Ramos (cell line): ENCODE results near the gene KRTAP22-2.

Experiments
- in situ Hi-C: fragments of 300-500 bp; cut with MboI; formaldehyde crosslinking; loops from one replicate; pipeline ENCODE4 v1.14.3; 2022; ENCODE audit warnings: low sequenced_read_pairs; ENCODE audit not compliant: unreplicated experiment

The KRTAP22-2 gene

GRCh38 chr21:30590297-30590696 lies at the start of gene KRTAP22-2:
TSS of gene KRTAP22-2 (minus strand) at chr21:30590397.
- in situ Hi-C loops: no loop called here

GRCh38 chr21:30638686-30639085 lies 48.5 kb upstream of the KRTAP22-2 start:
- in situ Hi-C loops: no loop called here

- in situ Hi-C loops: no loop called here
Measured at GRCh38 chr21:30634906-30635305, 44.7 kb upstream of the KRTAP22-2 start, which contains the start of gene KRTAP20-2. TSS of gene KRTAP20-2 (plus strand) at chr21:30635206. CDS start at chr21:30635264, 58 bp downstream.

- in situ Hi-C loops: no loop called here
Measured at GRCh38 chr21:30629200-30629599, 39.0 kb upstream of the KRTAP22-2 start.

GRCh38 chr21:30628109-30628508 lies 37.9 kb upstream of the KRTAP22-2 start:
- in situ Hi-C loops: no loop called here

GRCh38 chr21:30625449-30626165 lies 35.4 kb upstream of the KRTAP22-2 start:
- in situ Hi-C loops: no loop called here

- in situ Hi-C loops: no loop called here
Measured at GRCh38 chr21:30623362-30623761, 33.2 kb upstream of the KRTAP22-2 start.

- in situ Hi-C loops: no loop called here
Measured at GRCh38 chr21:30620522-30620921, 30.3 kb upstream of the KRTAP22-2 start, which contains the start of gene KRTAP20-4. TSS of gene KRTAP20-4 (plus strand) at chr21:30620627.

- in situ Hi-C loops: no loop called here
Measured at GRCh38 chr21:30620080-30620479, 29.9 kb upstream of the KRTAP22-2 start.

GRCh38 chr21:30616125-30616524 lies 25.9 kb upstream of the KRTAP22-2 start, which contains the start of gene KRTAP20-1:
TSS of gene KRTAP20-1 (plus strand) at chr21:30616425. CDS start at chr21:30616455, 30 bp downstream.
- in situ Hi-C loops: no loop called here

GRCh38 chr21:30615199-30615598 lies 25.0 kb upstream of the KRTAP22-2 start:
- in situ Hi-C loops: no loop called here

GRCh38 chr21:30613836-30614235 lies 23.6 kb upstream of the KRTAP22-2 start, which contains the start of gene KRTAP6-1:
TSS of gene KRTAP6-1 (minus strand) at chr21:30613930. CDS start at chr21:30613904, 26 bp downstream.
- in situ Hi-C loops: no loop called here

GRCh38 chr21:30612132-30612531 lies 21.9 kb upstream of the KRTAP22-2 start:
- in situ Hi-C loops: no loop called here

GRCh38 chr21:30605968-30606367 lies 15.8 kb upstream of the KRTAP22-2 start:
- in situ Hi-C loops: no loop called here

GRCh38 chr21:30600787-30601186 lies 10.6 kb upstream of the KRTAP22-2 start, which contains the start of gene KRTAP22-1:
TSS of gene KRTAP22-1 (plus strand) at chr21:30601087.
- in situ Hi-C loops: no loop called here

- in situ Hi-C loops: no loop called here
Measured at GRCh38 chr21:30598802-30599201, 8.6 kb upstream of the KRTAP22-2 start, which contains the start of gene KRTAP6-2. TSS of gene KRTAP6-2 (minus strand) at chr21:30598902. CDS start at chr21:30598874, 28 bp downstream.

- in situ Hi-C loops: no loop called here
Measured at GRCh38 chr21:30592140-30592539, 1.9 kb upstream of the KRTAP22-2 start, which contains the start of gene KRTAP6-3. TSS of gene KRTAP6-3 (plus strand) at chr21:30592440. CDS start at chr21:30592446, 6 bp downstream.

- in situ Hi-C loops: no loop called here
Measured at GRCh38 chr21:30582870-30583269, 7.3 kb downstream of the KRTAP22-2 start.

GRCh38 chr21:30580132-30580531 lies 10.1 kb downstream of the KRTAP22-2 start:
- in situ Hi-C loops: no loop called here

- in situ Hi-C loops: no loop called here
Measured at GRCh38 chr21:30579346-30579745, 10.9 kb downstream of the KRTAP22-2 start.

- in situ Hi-C loops: no loop called here
Measured at GRCh38 chr21:30577766-30578165, 12.4 kb downstream of the KRTAP22-2 start.
